Testis (tissue), 3 donors: ENCODE measurements around the gene WDFY2. TPM values are rescaled to one million over a fixed set of nuclear protein-coding genes. Genes with fewer than 3 reads are reported as not detected.

Experiments
- DNase-seq: peaks from one replicate; pipeline ENCODE4 v3.0.0-alpha.2; 2019
- H3K27ac ChIP-seq, 2 donors: fragments of 200-600 bp; sonication (generic); one replicate each; pipeline ENCODE4 v1.5.1; 2019
- H3K27me3 ChIP-seq: fragments of 200-600 bp; sonication (generic); one replicate; pipeline ENCODE4 v1.5.1; 2019
- H3K36me3 ChIP-seq: fragments of 200-600 bp; sonication (generic); one replicate; pipeline ENCODE4 v1.5.1; 2017; ENCODE audit warnings: low read depth; ENCODE audit errors: missing control alignments
- H3K4me1 ChIP-seq: fragments of 200-600 bp; sonication (generic); one replicate; pipeline ENCODE4 v1.5.1; 2019
- H3K4me3 ChIP-seq, 2 donors: fragments of 200-600 bp; sonication (generic); one replicate each; pipeline ENCODE4 v1.5.1; 2017 to 2019
- H3K9me3 ChIP-seq: fragments of 200-600 bp; sonication (generic); one replicate; pipeline ENCODE4 v1.5.1; 2017
- POLR2A ChIP-seq: fragments of 450-650 bp; IDR thresholded peaks from one replicate; pipeline ENCODE4 v1.6.1; 2017; ENCODE audit warnings: antibody characterized with exemption, mild to moderate bottlenecking, moderate library complexity
- WGBS, 2 donors: methylation state at CpG; one replicate each; pipeline ENCODE4 v1.1.5; 2018; 5-methylcytosine and 5-hydroxymethylcytosine counted together
- intact Hi-C: fragments of 100-400 bp; cut with DNase I; formaldehyde crosslinking; loops from one replicate; pipeline ENCODE4 v1.15.1; 2023; ENCODE audit warnings: low total_unique reads
- polyA plus RNA-seq: library from polyadenylated mRNA; stranded (reverse); fragments of 350-450 nt; fragmentation: Illumina TruSeq; extraction: RNeasy Lipid Tissue Mini Kit (QIAGEN cat#74804); gene quantifications from one replicate; pipeline ENCODE4 v1.2.3, GENCODE V29; 2014; ENCODE audit warnings: low read depth, low replicate concordance; ENCODE audit not compliant: insufficient read depth
- total RNA-seq, 2 donors: library from RNA; depleted of rRNA; stranded (reverse); fragments of >200 nt; gene quantifications; one replicate each; pipeline ENCODE4 v1.2.3, GENCODE V29; 2016
- TF ChIP-seq, protein P1 (sequence below), 3 experiments: fragments of 450-650 bp in 2 of 3; fragments of 200-600 bp in 1 of 3; sonication (generic) in 1 of 3; IDR thresholded peaks; one replicate each; pipeline ENCODE4 v1.5.1; 2016 to 2019; ENCODE audit warnings: antibody characterized with exemption in 3 of 3, mild to moderate bottlenecking in 2 of 3, moderate library complexity in 1 of 3

The WDFY2 gene
- total and polyA plus RNA-seq, 3 donors from 2014 or later = 17.1 to 45.8 (median 36.1) TPM

DNA sequence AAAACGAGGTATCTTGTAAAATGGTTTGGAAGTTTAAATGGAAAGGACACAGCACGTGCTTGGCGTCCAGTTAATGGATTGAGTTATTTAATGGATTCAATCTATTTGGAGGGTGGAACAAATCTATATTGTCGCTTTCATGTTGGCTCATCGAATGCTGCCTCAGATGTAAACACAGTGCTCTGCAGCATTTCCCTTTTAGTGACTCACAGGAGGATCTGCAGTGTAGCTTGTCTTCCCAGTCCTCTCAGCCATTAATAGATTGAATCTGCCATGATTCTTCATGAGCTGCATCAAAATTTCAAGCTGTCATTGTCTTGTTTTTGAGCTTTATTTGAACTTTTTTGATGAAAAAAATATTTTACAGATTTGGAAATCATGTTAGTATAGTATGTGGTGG, 175.0 kb downstream of the WDFY2 start:
- no peaks in the 10 kb centered on the region for H3K36me3 ChIP-seq
- WGBS, 2 donors = 89 to 93% methylated on average over 5 of the region's 5 CpGs

DNA sequence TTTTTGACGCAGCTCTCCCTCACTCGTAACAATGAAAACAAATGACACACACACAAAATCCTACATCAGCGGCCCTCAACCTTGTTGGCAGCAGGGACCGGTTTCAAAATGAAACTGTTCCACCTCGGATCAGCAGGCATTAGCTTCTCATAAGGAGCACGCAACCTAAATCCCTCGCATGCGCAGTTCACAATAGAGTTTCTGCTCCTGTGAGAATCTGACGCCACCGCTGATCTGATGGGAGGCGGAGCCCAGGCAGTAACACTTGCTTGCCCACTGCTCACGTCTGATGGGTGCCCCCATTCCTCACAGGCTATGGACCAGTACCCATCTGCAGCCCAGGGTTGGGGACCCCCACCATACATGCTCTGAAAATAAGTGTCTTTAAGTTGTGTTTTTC, 176.3 kb downstream of the WDFY2 start:
- intact Hi-C loops = no loop called here
- WGBS, 2 donors = 55 to 57% methylated on average over 12 of the region's 12 CpGs
- DNase-seq = peak; percentile 71

More for the DNA sequence above, 175.0 kb downstream of the WDFY2 start:
- H3K4me1 ChIP-seq = peaks cover 8% of the 10 kb centered on the region
- H3K9me3 ChIP-seq = no peaks in the 10 kb centered on the region
- no peak overlapping the region for H3K27ac ChIP-seq
- intact Hi-C loops = no loop called here
- no peak for DNase-seq
- no peaks in the 10 kb centered on the region for H3K27me3 ChIP-seq
- no peak overlapping the region for H3K4me3 ChIP-seq
- TF ChIP-seq, protein P1, sequence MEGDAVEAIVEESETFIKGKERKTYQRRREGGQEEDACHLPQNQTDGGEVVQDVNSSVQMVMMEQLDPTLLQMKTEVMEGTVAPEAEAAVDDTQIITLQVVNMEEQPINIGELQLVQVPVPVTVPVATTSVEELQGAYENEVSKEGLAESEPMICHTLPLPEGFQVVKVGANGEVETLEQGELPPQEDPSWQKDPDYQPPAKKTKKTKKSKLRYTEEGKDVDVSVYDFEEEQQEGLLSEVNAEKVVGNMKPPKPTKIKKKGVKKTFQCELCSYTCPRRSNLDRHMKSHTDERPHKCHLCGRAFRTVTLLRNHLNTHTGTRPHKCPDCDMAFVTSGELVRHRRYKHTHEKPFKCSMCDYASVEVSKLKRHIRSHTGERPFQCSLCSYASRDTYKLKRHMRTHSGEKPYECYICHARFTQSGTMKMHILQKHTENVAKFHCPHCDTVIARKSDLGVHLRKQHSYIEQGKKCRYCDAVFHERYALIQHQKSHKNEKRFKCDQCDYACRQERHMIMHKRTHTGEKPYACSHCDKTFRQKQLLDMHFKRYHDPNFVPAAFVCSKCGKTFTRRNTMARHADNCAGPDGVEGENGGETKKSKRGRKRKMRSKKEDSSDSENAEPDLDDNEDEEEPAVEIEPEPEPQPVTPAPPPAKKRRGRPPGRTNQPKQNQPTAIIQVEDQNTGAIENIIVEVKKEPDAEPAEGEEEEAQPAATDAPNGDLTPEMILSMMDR (IDR thresholded peaks at IDR 0.05) = no peak
- no peak for TF ChIP-seq POLR2A

DNA sequence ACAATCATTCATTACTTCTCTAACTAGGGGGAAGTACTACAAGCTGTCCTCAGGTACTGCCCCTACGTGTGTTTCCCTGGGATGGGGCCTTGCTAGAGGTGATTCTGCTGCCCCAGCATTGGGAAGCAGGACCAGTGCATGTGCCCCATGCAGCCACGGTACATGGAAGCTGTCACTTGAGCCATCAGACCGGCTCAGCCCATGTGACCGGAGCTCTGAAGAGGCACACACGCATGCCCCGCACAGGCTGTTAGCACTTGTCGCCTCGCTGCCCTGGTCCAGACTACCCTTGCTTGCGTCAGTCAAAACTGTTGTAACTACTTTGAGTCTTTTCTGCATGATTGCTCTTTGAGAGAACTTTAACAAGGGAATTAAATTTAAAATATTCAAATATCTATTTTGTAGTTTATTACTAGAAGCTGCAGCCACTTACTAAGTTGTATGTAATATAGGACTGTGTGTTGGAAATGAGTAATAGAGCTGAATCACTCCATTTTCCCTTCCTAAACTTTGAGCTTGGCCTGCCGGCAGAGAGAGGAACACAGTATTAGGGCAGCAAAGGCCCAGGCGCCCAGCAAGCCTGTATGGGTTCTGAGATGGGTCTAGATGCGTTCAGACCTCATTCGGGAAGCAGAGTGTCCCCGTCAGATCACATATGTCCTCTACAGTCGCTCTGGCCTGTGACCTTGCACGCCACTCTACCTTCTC, 177.5 kb downstream of the WDFY2 start:
- Histone ChIP-seq H3K4me1 (peaks cover 16% of the 10 kb centered on the region), H3K27me3 (no peaks in the 10 kb centered on the region), H3K4me3 (no peak overlapping the region), H3K27ac (no peak overlapping the region), H3K36me3 (no peaks in the 10 kb centered on the region), H3K9me3 (no peaks in the 10 kb centered on the region)
- intact Hi-C loops = no loop called here
- TF ChIP-seq, protein P1 (IDR thresholded peaks at IDR 0.05) = no peak
- no peak for TF ChIP-seq POLR2A
- no peak for DNase-seq
- WGBS, 2 donors = 96 to 97% methylated on average over 16 of the region's 16 CpGs

More for the DNA sequence above, 176.3 kb downstream of the WDFY2 start:
- Histone ChIP-seq H3K4me1 (peaks cover 16% of the 10 kb centered on the region), H3K36me3 (no peaks in the 10 kb centered on the region), H3K4me3 (no peak overlapping the region), H3K27ac (peak overlapping the region; percentile 49 to 71), H3K9me3 (no peaks in the 10 kb centered on the region), H3K27me3 (no peaks in the 10 kb centered on the region)
- TF ChIP-seq POLR2A = no peak
- TF ChIP-seq, protein P1 (IDR thresholded peaks at IDR 0.05) = no peak

DNA sequence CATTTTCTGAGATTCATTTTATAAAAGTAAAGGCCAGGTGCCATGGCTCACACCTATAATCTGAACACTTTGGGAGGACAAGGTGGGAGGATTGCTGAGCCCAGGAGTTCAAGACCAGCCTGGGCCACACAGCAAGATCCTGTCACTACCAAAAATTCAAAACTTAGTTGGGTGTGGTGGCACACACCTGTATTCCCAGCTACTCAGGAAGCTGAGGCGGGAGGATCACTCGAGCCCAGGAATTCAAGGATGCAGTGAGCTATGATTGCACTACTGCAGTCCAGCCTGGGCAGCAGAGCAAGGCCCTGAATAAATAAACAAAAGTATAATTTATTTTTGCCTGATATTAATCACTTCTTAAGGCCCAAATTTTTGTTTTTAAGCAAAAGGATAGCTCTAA, 179.2 kb downstream of the WDFY2 start:
- intact Hi-C loops = no loop called here
- Histone ChIP-seq H3K4me3 (no peak overlapping the region), H3K27me3 (no peaks in the 10 kb centered on the region), H3K9me3 (no peaks in the 10 kb centered on the region), H3K27ac (peak overlapping the region; percentile 68 to 89), H3K36me3 (no peaks in the 10 kb centered on the region), H3K4me1 (peaks cover 19% of the 10 kb centered on the region)
- 91 to 95% methylated on average over 2 of the region's 2 CpGs for WGBS, 2 donors
- TF ChIP-seq, protein P1 (IDR thresholded peaks at IDR 0.05) = no peak
- TF ChIP-seq POLR2A = no peak
- DNase-seq = no peak
